NCI-H2196 treated with DMSO at 0.1 percent for 48 hours (cell line): ENCODE data around the gene KCNIP3.
"Not testable (repeated sequence)": the region's sequence is repeated elsewhere in the genome, so short reads cannot be mapped to it uniquely, and the experiment has no call there.

Experiments used
- DNase-seq: peaks from one replicate; lab custom pipeline; 2025; ENCODE audit not compliant: unreplicated experiment; lab: John Stamatoyannopoulos, UW

KCNIP3 gene

DNA sequence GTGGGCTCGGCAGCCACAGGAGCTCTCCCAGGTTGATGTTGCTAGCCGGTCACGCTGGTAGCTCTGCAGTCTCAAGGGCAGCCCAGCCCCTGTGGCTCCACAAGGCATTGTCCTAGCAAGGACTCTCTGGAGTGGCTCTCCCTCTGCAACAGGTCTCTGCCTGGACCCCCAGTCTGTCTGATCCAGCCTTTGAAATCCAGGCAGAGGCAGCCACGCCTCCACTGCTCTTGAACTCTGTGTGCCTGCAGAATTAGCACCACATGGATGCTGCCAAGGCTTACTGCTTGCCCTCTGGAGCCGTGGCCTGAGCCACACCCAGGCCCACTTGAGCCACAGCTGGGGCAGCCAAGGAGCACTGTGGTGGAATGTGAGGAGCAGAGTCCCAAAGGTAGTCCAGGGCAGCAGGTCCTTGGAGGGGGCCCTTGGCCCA is 62.4 kb downstream of the KCNIP3 start:
- DNase-seq = no peak

GRCh38 chr2:95361216-95361980 is 64.3 kb downstream of the KCNIP3 start:
- DNase-seq = no peak

GRCh38 chr2:95362486-95362885 is 65.3 kb downstream of the KCNIP3 start:
- DNase-seq = no peak

- DNase-seq = no peak
These were observed 69.4 kb downstream of the KCNIP3 start for GRCh38 chr2:95366514-95366913.

DNA sequence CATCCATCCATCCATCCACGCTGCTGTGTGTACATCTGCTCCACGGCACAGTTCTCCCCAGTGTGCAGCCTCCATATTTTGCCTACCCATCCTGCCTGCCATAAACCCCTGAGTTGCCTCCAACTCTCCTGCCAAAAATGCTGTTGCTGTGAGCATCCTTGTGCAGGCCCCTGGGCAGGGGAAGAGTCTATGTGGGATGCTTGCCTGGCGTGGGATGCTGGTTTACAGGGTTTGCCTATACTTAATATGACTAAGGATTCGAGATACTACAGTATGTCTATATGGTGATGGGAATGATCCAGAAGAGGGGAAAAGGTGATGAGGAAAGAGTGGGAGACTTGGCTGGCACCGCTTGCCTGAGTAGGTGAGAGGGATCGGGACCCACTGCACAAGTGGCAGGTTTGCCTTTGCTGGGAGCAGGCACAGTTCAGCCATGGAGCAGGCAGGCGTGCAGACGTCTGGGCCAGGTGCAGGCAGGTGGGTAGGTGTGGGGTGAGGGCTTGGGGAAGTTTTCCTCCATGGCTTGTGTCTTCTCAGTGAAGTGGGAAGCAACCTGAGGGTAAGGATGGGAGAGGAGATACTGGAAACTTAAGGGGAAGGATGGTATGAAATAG is 75.2 kb downstream of the KCNIP3 start:
- DNase-seq = no peak

DNA sequence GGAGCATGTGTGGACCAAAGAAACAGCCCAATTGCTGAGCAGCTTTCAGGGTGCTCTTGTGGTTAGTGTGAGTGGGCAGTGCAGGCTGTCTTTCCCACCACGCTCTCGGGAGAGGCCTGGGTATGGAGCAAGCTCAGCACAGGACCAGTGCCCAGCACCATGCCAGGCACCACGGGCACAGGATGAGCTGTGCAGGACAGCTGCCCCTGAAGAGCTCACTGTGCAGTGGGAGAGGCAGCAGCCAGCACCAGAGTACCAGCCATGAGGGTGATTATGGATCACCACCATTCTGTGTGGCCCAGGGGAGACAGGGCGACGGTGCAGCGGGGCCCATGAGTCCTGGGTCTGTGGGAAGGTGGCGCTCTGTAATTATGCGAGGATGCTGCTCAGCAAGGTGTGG is 75.7 kb downstream of the KCNIP3 start:
- DNase-seq = no peak

DNA sequence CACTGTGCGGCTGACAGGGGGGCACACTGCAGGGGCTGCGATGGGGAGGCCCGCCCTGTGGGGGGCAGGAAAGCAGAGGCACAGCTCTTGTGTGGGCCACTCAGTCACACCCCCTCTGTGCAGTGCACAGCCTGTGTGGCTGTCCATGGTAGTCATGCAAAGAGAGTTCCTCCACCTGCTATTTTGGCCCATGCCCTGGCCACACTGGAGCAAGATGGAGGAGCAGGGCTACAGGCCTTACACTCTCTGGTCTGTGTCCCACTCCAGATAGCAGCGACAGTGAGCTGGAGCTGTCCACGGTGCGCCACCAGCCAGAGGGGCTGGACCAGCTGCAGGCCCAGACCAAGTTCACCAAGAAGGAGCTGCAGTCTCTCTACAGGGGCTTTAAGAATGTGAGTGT is 76.9 kb downstream of the KCNIP3 start:
- no peak for DNase-seq

DNA sequence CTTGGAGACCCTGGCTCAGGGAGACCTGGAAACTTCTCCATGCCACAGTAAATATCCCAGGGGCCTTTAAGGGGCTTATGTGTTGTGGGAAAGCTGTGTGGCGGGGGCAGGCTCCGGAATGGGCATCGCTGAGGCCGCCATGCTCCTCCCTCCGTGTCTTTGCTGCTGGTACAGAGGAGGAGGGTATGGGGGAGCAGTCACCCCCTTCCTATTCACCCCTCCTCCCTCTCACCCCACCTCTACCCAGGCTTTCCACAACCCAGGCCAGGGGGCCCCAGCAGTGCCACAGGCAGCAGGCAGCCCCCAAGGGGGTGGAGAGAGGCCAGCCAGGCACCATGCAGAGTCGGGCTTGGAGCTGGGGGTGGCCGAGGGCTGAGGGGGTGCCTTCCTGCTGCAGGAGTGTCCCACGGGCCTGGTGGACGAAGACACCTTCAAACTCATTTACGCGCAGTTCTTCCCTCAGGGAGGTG is 77.3 kb downstream of the KCNIP3 start:
- no peak for DNase-seq

GRCh38 chr2:95374921-95375471 is 77.8 kb downstream of the KCNIP3 start:
- DNase-seq = no peak

- no peak for DNase-seq
These were observed 78.5 kb downstream of the KCNIP3 start for GRCh38 chr2:95375532-95376150.

DNA sequence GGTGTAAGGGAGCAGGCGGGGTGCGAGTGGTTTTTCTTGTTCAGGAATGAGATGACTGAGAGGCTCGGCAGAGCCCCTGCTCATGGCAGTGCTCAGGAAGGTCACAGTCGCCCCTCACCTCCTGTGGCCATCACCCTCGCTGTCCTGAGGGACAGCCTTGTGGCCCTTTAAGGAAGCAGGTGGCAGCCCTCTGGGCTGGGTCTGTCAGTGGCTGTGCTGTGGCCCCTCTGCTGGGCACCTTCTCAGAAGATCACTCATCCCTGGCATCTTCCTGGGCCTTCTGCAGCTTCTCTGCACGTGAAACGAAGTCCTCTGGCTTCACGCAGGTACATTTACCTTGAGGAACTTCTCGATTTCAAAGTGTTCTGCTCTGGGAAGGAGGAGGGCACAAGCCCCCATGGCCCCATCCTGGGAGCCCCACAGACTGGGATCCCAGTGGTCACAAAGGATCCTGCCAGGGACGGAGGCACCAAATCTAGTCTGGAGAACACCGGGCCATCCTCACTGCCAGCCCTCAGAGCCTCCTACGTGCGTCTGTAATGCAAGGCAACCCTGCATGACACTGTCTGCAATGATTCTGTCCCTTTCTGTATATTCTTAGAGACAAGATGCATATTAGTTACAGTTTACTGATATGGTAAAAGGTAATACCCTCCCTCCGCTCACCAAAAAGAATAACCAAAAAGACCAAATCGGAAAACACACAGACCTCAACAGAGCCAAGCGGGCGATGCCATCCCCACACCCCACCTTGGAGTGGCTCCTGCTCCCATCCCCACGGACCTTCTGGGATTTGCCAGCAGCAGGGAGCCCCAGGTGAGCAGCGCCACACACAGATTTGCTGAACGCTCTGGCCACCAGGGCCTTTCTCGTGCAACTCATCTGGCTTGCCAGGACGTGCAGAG is 79.4 kb downstream of the KCNIP3 start:
- DNase-seq = no peak

- DNase-seq = no peak
These were observed 80.3 kb downstream of the KCNIP3 start for GRCh38 chr2:95377216-95378123.

DNA sequence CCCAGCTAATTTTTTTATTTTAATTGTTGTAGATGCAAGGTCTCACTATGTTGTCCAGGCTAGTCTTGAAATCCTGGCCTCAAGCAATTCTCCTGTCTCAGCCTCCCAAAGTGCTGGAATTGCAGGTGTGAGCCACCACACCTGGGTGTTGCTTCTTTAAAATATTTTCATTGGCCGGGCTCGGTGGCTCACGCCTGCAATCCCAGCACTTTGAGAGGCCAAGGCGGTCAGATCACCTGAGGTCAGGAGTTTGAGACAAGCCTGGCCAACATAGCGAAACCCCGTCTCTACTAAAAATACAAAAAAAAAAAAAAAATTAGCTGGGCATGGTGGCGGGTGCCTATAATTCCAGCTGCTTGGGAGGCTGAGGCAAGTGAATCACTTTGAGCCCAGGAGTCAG is 81.1 kb downstream of the KCNIP3 start:
- DNase-seq = not testable (repeated sequence)

- DNase-seq = no peak
These were observed 82.3 kb downstream of the KCNIP3 start for GRCh38 chr2:95379371-95379831.

GRCh38 chr2:95380280-95380679 is 83.1 kb downstream of the KCNIP3 start:
- DNase-seq = no peak

DNA sequence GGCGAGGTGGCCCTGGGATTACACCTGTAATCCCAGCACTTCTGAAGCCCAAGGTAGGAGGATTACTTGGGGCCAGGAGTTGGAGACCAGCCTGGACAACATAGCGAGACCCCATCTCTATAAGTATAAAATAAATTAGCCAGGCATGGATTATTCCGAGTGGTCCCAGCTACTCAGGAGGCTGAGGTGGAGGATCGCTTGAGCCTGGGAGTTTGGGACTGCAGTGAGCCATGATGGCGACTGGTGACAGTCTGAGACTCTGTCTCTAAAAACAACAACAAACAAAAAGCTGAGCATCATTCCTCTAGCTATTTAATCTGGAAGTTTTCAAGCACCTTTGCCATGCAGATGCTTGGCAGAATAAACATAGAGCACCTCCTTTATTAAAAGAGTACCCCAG is 83.6 kb downstream of the KCNIP3 start:
- no peak for DNase-seq

DNA sequence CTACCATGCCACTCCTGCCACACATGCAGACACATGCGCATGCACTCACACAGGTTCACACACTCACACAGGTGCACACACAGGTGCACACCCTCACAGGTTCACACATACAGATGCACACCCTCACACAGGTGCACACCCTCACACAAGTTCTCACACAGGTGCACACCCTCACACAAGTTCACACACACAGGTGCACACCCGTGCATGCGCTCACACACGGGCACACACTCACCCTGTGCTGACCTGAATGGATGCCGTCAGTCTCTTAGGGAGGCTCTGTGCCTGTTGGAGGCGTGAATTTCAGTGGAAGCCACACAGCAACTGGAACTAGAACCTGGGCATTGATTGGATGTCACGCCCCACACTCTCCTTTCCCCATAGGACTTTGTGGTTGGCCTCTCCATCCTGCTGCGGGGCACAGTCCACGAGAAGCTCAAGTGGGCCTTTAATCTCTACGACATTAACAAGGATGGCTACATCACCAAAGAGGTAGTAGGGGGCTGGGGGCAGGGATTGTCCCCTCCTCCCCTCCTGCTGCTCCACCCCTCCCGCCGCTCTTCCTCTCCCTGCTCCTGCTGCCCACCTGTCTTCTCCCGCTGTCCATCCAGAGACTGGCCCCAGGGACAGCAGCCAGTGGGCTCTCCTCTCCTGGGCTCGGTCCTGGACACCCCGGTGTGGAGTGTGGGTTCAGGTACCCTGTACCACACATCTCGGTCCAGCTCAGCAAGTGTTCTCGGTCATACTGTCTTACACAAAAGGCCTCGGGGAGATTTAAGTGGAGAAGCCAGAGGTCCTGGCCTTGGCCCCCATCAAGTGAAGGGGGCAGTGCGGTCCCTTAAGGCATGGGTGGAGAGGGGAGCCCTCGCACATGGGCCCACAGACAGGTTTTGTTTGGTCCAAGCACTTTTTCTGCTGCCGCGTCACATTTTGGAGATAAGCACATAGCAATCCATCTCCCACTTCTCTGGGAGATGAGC is 84.4 kb downstream of the KCNIP3 start:
- no peak for DNase-seq

GRCh38 chr2:95382192-95382591 is 85.0 kb downstream of the KCNIP3 start:
- no peak for DNase-seq
